ENCODE measurements around the gene KLK3. TPM values are rescaled to one million over a fixed set of nuclear protein-coding genes. Genes with fewer than 3 reads are reported as not detected.
"Not testable (repeated sequence)": the region's sequence is repeated elsewhere in the genome, so short reads cannot be mapped to it uniquely, and the experiment has no call there.

Gene KLK3
- 0.90 TPM for polyA plus RNA-seq
- long read RNA-seq, donor 1 = 0 reads
- long read RNA-seq, donor 2 = 0 reads
- long read RNA-seq, donor 3 = 0 reads
- long read RNA-seq, donor 4 = 0 reads
- long read RNA-seq, donor 5 = 0 reads
- long read RNA-seq, donor 6 = 0 reads
- long read RNA-seq, donor 7 = 0 reads
- long read RNA-seq, donor 8 = 0 reads
- long read RNA-seq, donor 9 = 0 reads
- long read RNA-seq, donor 10 = 0 reads
- long read RNA-seq, donor 11 = 0 reads

DNA sequence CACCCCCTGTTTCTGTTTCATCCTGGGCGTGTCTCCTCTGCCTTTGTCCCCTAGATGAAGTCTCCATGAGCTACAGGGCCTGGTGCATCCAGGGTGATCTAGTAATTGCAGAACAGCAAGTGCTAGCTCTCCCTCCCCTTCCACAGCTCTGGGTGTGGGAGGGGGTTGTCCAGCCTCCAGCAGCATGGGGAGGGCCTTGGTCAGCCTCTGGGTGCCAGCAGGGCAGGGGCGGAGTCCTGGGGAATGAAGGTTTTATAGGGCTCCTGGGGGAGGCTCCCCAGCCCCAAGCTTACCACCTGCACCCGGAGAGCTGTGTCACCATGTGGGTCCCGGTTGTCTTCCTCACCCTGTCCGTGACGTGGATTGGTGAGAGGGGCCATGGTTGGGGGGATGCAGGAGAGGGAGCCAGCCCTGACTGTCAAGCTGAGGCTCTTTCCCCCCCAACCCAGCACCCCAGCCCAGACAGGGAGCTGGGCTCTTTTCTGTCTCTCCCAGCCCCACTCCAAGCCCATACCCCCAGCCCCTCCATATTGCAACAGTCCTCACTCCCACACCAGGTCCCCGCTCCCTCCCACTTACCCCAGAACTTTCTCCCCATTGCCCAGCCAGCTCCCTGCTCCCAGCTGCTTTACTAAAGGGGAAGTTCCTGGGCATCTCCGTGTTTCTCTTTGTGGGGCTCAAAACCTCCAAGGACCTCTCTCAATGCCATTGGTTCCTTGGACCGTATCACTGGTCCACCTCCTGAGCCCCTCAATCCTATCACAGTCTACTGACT, at the start of gene KLK3:
Gene KLK3, plus strand, starts transcription at position 280 of the 775 bp plus-strand sequence. Its CDS starts 41 bp downstream, at position 321.
- H3K4me3 ChIP-seq (ENCODE audit: low read length) = no peak within 1 kb of the TSS
- no peak for DNase-seq
- no peaks in the 10 kb centered on the region for H3K4me1 ChIP-seq (ENCODE audit: control insufficient read depth, insufficient read depth, low read length)
- WGBS (ENCODE audit: insufficient coverage, low lambda C conversion rate) = no CpG with 5 or more reads among the region's 9 CpGs
- peaks cover 15% of the 10 kb centered on the region for H3K27me3 ChIP-seq (ENCODE audit: control insufficient read depth, insufficient read depth, low read length)
- H3K9me3 ChIP-seq (ENCODE audit: control insufficient read depth, low read depth, low read length) = no peaks in the 10 kb centered on the region
- no peaks in the 10 kb centered on the region for H3K36me3 ChIP-seq (ENCODE audit: control insufficient read depth, insufficient read depth, low read length)
- H3K27ac ChIP-seq (ENCODE audit: low read length) = no peak within 1 kb of the TSS

DNA sequence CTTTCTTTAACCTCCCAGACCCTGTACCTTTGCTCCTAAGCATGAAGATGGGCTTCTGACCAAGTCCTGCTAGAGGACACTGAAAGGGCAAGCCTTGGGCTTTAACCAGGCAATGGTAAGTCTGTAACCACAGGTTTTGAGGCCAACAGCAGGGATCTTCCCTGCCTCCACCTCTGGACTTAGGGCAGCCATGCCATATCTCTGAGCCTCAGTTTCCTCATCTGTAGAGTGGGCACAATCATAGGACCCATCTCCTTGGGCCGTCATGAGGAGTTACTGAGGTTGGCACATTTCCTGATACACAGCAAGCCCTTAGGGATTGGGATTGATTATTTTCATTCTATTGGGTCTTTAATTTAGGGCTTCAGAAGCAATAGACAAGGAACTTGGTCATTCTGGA, 45.9 kb upstream of the KLK3 start:
- H3K36me3 ChIP-seq (ENCODE audit: control insufficient read depth, insufficient read depth, low read length) = no peaks in the 10 kb centered on the region
- H3K9me3 ChIP-seq (ENCODE audit: control insufficient read depth, low read depth, low read length) = no peaks in the 10 kb centered on the region
- no peak for DNase-seq
- no peaks in the 10 kb centered on the region for H3K4me1 ChIP-seq (ENCODE audit: control insufficient read depth, insufficient read depth, low read length)
- H3K27me3 ChIP-seq (ENCODE audit: control insufficient read depth, insufficient read depth, low read length) = no peaks in the 10 kb centered on the region
- no peak overlapping the region for H3K4me3 ChIP-seq (ENCODE audit: low read length)
- no CpG with 5 or more reads among the region's 1 CpG for WGBS (ENCODE audit: insufficient coverage, low lambda C conversion rate)
- H3K27ac ChIP-seq (ENCODE audit: low read length) = no peak overlapping the region

DNA sequence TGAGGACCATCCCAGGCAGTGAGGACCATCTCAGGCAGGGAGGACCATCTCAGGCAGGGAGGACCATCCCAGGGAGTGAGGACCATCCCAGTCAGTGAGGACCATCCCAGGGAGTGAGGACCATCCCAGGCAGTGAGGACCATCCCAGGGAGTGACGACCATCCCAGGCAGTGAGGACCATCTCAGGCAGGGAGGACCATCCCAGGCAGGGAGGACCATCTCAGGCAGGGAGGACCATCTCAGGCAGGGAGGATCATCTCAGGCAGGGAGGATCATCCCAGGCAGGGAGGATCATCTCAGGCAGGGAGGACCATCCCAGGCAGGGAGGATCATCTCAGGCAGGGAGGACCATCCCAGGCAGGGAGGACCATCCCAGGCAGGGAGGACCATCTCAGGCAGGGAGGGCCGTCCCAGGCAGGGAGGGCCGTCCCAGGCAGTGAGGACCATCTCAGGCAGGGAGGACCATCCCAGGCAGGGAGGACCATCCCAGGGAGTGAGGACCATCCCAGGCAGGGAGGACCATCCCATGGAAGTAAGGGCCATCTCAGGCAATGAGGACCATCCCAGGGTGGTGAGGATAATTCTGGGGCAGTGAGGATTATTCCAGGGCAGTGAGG, 43.0 kb upstream of the KLK3 start:
- not testable (repeated sequence) for H3K27me3 ChIP-seq (ENCODE audit: control insufficient read depth, insufficient read depth, low read length); H3K4me3 ChIP-seq (ENCODE audit: low read length); H3K4me1 ChIP-seq (ENCODE audit: control insufficient read depth, insufficient read depth, low read length); H3K36me3 ChIP-seq (ENCODE audit: control insufficient read depth, insufficient read depth, low read length); H3K9me3 ChIP-seq (ENCODE audit: control insufficient read depth, low read depth, low read length); DNase-seq; H3K27ac ChIP-seq (ENCODE audit: low read length)
- WGBS (ENCODE audit: insufficient coverage, low lambda C conversion rate) = no CpG with 5 or more reads among the region's 3 CpGs

DNA sequence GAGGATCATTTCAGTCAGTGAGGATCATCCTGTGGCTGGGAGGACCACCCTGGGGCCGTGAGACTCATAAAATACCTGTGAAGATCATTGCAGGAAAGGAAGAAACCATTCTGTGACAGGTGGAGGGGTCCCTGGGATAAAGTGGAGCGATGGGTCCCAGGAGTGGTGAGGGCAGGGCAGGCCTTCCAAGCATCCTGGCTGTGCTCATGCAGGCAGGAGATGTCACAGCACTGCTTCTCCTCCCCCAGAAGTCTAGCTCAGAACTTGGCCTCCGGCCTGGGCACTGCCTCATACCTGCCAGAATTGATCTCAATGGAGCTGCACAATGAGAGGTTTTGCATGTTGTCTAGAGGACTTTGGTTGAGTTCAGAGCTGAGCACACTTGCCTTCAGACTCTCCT, 42.2 kb upstream of the KLK3 start:
- H3K4me3 ChIP-seq (ENCODE audit: low read length) = no peak overlapping the region
- no peaks in the 10 kb centered on the region for H3K4me1 ChIP-seq (ENCODE audit: control insufficient read depth, insufficient read depth, low read length)
- H3K36me3 ChIP-seq (ENCODE audit: control insufficient read depth, insufficient read depth, low read length) = no peaks in the 10 kb centered on the region
- no CpG with 5 or more reads among the region's 3 CpGs for WGBS (ENCODE audit: insufficient coverage, low lambda C conversion rate)
- H3K9me3 ChIP-seq (ENCODE audit: control insufficient read depth, low read depth, low read length) = no peaks in the 10 kb centered on the region
- DNase-seq = no peak
- no peak overlapping the region for H3K27ac ChIP-seq (ENCODE audit: low read length)
- peaks cover 8% of the 10 kb centered on the region for H3K27me3 ChIP-seq (ENCODE audit: control insufficient read depth, insufficient read depth, low read length)

DNA sequence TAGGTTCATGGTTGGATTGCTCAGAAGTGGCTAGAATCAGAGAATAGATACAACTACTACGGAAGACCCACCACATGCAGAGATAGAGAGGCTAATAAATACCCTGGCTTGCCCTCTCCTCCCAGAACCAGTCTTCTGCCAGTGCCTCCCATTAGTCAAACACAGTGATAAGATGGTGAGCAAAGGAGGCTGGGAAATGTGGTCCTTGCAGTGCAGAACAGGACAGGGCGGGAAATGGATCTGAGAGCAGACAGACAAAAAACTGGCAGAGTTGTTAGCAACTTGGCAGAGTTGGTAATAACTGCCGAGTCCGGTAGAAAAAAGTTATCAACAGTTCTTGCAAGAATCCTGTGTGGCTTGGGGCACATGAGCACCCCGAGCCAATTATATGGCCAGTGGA, 39.8 kb upstream of the KLK3 start:
- peaks cover 5% of the 10 kb centered on the region for H3K9me3 ChIP-seq (ENCODE audit: control insufficient read depth, low read depth, low read length)
- no peak overlapping the region for H3K27ac ChIP-seq (ENCODE audit: low read length)
- H3K27me3 ChIP-seq (ENCODE audit: control insufficient read depth, insufficient read depth, low read length) = peaks cover 30% of the 10 kb centered on the region
- no peaks in the 10 kb centered on the region for H3K36me3 ChIP-seq (ENCODE audit: control insufficient read depth, insufficient read depth, low read length)
- 100% methylated on average over 1 of the region's 5 CpGs for WGBS (ENCODE audit: insufficient coverage, low lambda C conversion rate)
- peaks cover 8% of the 10 kb centered on the region for H3K4me1 ChIP-seq (ENCODE audit: control insufficient read depth, insufficient read depth, low read length)
- no peak overlapping the region for H3K4me3 ChIP-seq (ENCODE audit: low read length)
- DNase-seq = no peak

DNA sequence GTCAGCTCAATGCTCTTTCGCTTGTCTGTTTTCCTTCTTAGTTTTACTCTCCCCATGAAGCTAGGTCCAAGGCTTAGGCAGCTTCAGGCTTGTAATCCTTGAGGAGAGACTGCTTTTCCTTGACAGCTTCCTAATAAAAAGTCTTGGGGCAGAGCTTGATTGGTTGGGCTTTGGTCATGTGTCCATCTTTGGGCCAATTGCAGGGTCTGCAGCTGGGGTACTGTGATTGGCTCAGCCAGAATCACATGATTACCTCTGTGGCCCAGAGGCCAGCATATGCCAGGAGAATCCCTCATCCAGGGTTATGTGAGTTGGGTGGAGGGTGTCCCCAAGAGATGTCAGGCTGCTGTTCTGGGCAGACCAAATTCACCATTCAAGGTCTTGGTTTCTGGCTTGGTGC, 39.3 kb upstream of the KLK3 start:
- Histone ChIP-seq H3K4me1 (ENCODE audit: control insufficient read depth, insufficient read depth, low read length) (peaks cover 10% of the 10 kb centered on the region), H3K36me3 (ENCODE audit: control insufficient read depth, insufficient read depth, low read length) (no peaks in the 10 kb centered on the region), H3K9me3 (ENCODE audit: control insufficient read depth, low read depth, low read length) (peaks cover 5% of the 10 kb centered on the region), H3K27ac (ENCODE audit: low read length) (no peak overlapping the region), H3K27me3 (ENCODE audit: control insufficient read depth, insufficient read depth, low read length) (peaks cover 30% of the 10 kb centered on the region), H3K4me3 (ENCODE audit: low read length) (no peak overlapping the region)
- no peak for DNase-seq
- no CpG with 5 or more reads among the region's 1 CpG for WGBS (ENCODE audit: insufficient coverage, low lambda C conversion rate)

DNA sequence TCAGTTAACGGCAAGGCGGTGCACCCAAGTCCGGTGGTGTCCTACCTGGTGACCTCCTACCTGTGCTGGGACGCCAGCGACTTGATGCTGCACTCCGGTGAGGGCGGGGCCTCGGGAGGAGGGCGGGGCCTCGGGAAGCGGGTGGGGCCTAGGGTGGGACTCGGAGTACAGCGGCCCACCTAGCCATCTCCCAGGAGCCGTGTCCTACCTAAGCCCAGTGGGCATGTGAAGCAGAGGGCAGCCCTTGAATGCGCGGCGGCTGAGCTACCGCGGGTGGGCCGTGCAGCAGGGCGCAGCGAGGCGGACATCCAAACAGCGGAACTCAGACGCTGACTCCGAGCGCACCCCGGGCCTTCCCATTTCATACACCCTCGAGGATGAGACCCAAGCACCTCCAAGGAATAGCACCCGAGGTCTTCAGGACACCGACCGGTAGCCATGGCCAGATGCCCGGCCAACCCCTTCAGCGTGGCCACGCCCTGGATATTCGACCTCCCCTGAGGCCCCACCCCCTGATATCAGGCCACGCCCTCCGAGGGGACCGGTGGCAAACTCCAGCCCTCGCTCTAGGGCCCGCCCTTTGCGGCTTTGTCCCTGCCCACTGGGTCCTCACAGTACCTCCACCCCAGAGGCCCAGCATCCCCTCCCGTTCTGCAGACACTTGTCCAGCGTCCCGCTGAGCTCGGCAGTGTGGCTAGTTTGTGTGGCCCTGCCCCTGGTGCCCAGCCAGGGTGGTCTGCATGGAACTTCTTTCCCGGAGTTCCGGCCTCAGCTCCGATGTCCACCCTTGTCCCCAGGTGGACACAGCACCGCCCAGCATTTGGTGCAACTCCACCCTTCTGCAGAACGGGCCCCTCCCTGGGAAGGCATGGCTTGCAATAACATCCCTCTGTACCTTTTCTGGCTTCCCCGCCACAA, 36.5 kb upstream of the KLK3 start:
- Histone ChIP-seq H3K4me3 (ENCODE audit: low read length) (peak overlapping the region; percentile 33), H3K4me1 (ENCODE audit: control insufficient read depth, insufficient read depth, low read length) (peaks cover 24% of the 10 kb centered on the region), H3K27me3 (ENCODE audit: control insufficient read depth, insufficient read depth, low read length) (peaks cover 38% of the 10 kb centered on the region), H3K9me3 (ENCODE audit: control insufficient read depth, low read depth, low read length) (peaks cover 5% of the 10 kb centered on the region), H3K36me3 (ENCODE audit: control insufficient read depth, insufficient read depth, low read length) (no peaks in the 10 kb centered on the region), H3K27ac (ENCODE audit: low read length) (no peak overlapping the region)
- peak; percentile 49 to 65 for DNase-seq
- no CpG with 5 or more reads among the region's 52 CpGs for WGBS (ENCODE audit: insufficient coverage, low lambda C conversion rate)

DNA sequence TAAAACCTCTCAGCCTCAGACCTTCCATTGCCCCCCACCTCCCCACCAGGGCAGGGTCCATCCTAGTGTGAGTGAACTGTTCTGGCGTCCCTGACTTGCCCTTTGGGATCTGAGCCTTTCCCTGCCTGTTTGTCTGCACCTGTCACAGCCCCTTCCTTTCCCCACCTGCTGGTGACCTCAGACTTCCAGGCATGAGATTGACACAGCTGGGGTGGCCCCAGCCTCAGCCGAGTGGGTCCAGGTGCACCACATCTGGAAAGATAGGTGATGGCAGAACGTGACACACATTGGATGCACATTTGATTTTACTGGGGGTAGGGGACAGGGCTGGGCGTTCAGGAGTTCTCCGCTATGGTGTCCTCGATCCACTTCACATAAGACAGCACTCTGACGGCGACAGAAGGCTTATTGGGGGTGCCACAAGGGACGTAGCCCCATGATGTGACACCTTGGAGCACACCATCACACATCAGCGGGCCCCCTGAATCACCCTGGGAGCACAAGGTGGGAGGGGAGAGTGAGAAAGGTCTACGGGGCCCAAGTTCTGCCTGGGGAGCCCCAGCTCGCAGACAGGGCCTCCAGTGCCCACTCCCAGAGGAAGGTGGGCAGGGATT, 35.7 kb upstream of the KLK3 start:
- WGBS (ENCODE audit: insufficient coverage, low lambda C conversion rate) = no CpG with 5 or more reads among the region's 12 CpGs

DNA sequence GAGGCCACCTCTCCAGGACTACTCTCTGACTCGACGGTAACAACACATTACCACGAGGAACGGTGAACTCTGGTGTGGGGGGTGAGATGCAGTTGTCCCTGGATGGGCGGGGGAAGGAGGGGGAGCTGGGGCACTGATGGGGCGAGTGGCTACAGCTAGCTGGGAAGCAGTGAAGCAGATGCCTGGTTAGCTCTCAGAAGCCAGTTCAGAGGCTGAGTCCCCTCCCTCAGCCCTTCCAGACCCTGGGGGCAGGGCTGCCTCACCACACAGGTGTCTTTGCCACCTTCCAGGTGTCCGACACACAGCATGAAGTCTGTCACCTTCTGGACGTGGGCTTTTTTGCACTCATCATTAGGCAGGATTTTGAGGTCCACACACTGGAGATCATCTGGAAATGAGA, 35.1 kb upstream of the KLK3 start:
- Histone ChIP-seq H3K36me3 (ENCODE audit: control insufficient read depth, insufficient read depth, low read length) (no peaks in the 10 kb centered on the region), H3K9me3 (ENCODE audit: control insufficient read depth, low read depth, low read length) (peaks cover 5% of the 10 kb centered on the region), H3K27me3 (ENCODE audit: control insufficient read depth, insufficient read depth, low read length) (peaks cover 38% of the 10 kb centered on the region), H3K4me1 (ENCODE audit: control insufficient read depth, insufficient read depth, low read length) (peaks cover 31% of the 10 kb centered on the region), H3K27ac (ENCODE audit: low read length) (no peak overlapping the region), H3K4me3 (ENCODE audit: low read length) (no peak overlapping the region)
- DNase-seq = no peak
- WGBS (ENCODE audit: insufficient coverage, low lambda C conversion rate) = no CpG with 5 or more reads among the region's 8 CpGs

More for the DNA sequence above, 35.7 kb upstream of the KLK3 start:
- H3K36me3 ChIP-seq (ENCODE audit: control insufficient read depth, insufficient read depth, low read length) = no peaks in the 10 kb centered on the region
- H3K4me3 ChIP-seq (ENCODE audit: low read length) = no peak overlapping the region
- peaks cover 30% of the 10 kb centered on the region for H3K4me1 ChIP-seq (ENCODE audit: control insufficient read depth, insufficient read depth, low read length)
- peak; percentile 35 to 65 for DNase-seq
- peaks cover 5% of the 10 kb centered on the region for H3K9me3 ChIP-seq (ENCODE audit: control insufficient read depth, low read depth, low read length)
- peaks cover 38% of the 10 kb centered on the region for H3K27me3 ChIP-seq (ENCODE audit: control insufficient read depth, insufficient read depth, low read length)
- no peak overlapping the region for H3K27ac ChIP-seq (ENCODE audit: low read length)
